Bronchial epithelial cell (primary cell): ENCODE data around the gene MYBPHL. TPM values are rescaled to one million over a fixed set of nuclear protein-coding genes. Genes with fewer than 3 reads are reported as not detected.

Source experiments
- DNase-seq: peaks from one replicate; pipeline ENCODE4 v3.0.0-alpha.2; 2010; ENCODE audit warnings: low read depth
- FAIRE-seq: peaks from 2 replicates; lab custom pipeline; 2011; peaks lifted over from hg19 to GRCh38; lab: Jason Lieb, UNC
- H3K27me3 ChIP-seq: 2 replicates; pipeline ENCODE4 v1.5.1; 2011; ENCODE audit warnings: low read length; ENCODE audit not compliant: control insufficient read depth, insufficient read depth
- H3K36me3 ChIP-seq: 2 replicates; pipeline ENCODE4 v1.5.1; 2011; ENCODE audit warnings: low read length; ENCODE audit not compliant: control insufficient read depth, insufficient read depth
- H3K4me3 ChIP-seq: 2 replicates; pipeline ENCODE4 v1.5.1; 2011; ENCODE audit warnings: mild to moderate bottlenecking, low read depth, low read length, control low read depth
- total RNA-seq: library from RNA; depleted of rRNA; stranded (reverse); fragments of >200 nt; gene quantifications from 2 replicates; pipeline ENCODE4 v1.2.1, GENCODE V29; 2014
- TF ChIP-seq, protein P1 (sequence below): IDR thresholded peaks from 2 replicates; pipeline ENCODE4 v1.5.1; 2011; ENCODE audit warnings: mild to moderate bottlenecking, moderate library complexity, low read length, control low read depth, inconsistent platforms; ENCODE audit not compliant: insufficient read depth, severe bottlenecking

The MYBPHL gene
- 0.26 TPM in 1 of 2 replicates, not detected in the other for total RNA-seq

- DNase-seq (no peak), FAIRE-seq (no peak)
- TF ChIP-seq, protein P1, sequence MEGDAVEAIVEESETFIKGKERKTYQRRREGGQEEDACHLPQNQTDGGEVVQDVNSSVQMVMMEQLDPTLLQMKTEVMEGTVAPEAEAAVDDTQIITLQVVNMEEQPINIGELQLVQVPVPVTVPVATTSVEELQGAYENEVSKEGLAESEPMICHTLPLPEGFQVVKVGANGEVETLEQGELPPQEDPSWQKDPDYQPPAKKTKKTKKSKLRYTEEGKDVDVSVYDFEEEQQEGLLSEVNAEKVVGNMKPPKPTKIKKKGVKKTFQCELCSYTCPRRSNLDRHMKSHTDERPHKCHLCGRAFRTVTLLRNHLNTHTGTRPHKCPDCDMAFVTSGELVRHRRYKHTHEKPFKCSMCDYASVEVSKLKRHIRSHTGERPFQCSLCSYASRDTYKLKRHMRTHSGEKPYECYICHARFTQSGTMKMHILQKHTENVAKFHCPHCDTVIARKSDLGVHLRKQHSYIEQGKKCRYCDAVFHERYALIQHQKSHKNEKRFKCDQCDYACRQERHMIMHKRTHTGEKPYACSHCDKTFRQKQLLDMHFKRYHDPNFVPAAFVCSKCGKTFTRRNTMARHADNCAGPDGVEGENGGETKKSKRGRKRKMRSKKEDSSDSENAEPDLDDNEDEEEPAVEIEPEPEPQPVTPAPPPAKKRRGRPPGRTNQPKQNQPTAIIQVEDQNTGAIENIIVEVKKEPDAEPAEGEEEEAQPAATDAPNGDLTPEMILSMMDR = no peak
- Histone ChIP-seq H3K4me3 (no peak within 1 kb of the TSS), H3K36me3 (no peaks in the 10 kb centered on the region), H3K27me3 (no peaks in the 10 kb centered on the region)
Measured at GRCh38 chr1:109306832-109307273, at the start of gene MYBPHL. TSS of gene MYBPHL (minus strand) at chr1:109307011. CDS start at chr1:109306991, 20 bp downstream.

- Histone ChIP-seq H3K36me3 (no peaks in the 10 kb centered on the region), H3K27me3 (no peaks in the 10 kb centered on the region), H3K4me3 (no peak overlapping the region)
- DNase-seq (no peak), FAIRE-seq (no peak)
- TF ChIP-seq, protein P1 = no peak
Measured at GRCh38 chr1:109356505-109356904, 49.7 kb upstream of the MYBPHL start.

DNA sequence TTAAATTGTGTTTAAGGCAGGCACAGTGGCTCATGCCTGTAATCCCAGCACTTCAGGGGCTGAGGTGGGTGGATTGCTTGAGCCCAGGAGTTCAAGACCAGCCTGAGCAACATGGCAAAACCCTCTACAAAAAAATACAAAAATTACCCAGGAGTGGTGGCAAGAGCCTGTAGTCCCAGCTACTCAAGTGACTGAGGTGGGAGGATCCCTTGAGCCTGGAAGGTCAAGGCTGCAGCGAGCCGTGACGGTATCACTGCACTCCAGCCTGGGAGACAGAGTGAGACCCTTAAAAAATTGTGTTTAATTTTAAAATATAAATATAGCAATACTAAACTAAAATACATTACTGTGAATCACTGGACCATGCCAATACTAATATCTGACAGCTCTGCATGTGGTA is 48.1 kb upstream of the MYBPHL start:
- FAIRE-seq = no peak

GRCh38 chr1:109351457-109351856 is 44.6 kb upstream of the MYBPHL start:
- FAIRE-seq (no peak), DNase-seq (no peak)
- Histone ChIP-seq H3K4me3 (no peak overlapping the region), H3K36me3 (no peaks in the 10 kb centered on the region), H3K27me3 (no peaks in the 10 kb centered on the region)
- TF ChIP-seq, protein P1 = no peak

More for the DNA sequence above, 48.1 kb upstream of the MYBPHL start:
- TF ChIP-seq, protein P1 = no peak
- no peak for DNase-seq
- H3K36me3 ChIP-seq = no peaks in the 10 kb centered on the region
- H3K4me3 ChIP-seq = no peak overlapping the region
- no peaks in the 10 kb centered on the region for H3K27me3 ChIP-seq

- H3K36me3 ChIP-seq = no peaks in the 10 kb centered on the region
Measured at GRCh38 chr1:109350655-109351054, 43.8 kb upstream of the MYBPHL start.

More at GRCh38 chr1:109350655-109351054, 43.8 kb upstream of the MYBPHL start:
- no peak for FAIRE-seq
- TF ChIP-seq, protein P1 = no peak
- Histone ChIP-seq H3K4me3 (no peak overlapping the region), H3K27me3 (no peaks in the 10 kb centered on the region)
- DNase-seq = no peak
